HG03558 (cell line): ENCODE data around the gene FCRL6.

Source experiments
- ATAC-seq: cut with Tn5 transposase; IDR thresholded peaks from one replicate; pipeline ENCODE4 v1.9.1; 2021; ENCODE audit warnings: moderate number of reproducible peaks; ENCODE audit not compliant: unreplicated experiment; ENCODE audit errors: extremely low read depth

FCRL6 gene

GRCh38 chr1:159859767-159860322 lies 57.7 kb downstream of the FCRL6 start:
- no peak for ATAC-seq

GRCh38 chr1:159860456-159860855 lies 58.3 kb downstream of the FCRL6 start:
- ATAC-seq = no peak

GRCh38 chr1:159861218-159861617 lies 59.1 kb downstream of the FCRL6 start:
- ATAC-seq = no peak

- no peak for ATAC-seq
Measured at GRCh38 chr1:159862031-159862430, 59.9 kb downstream of the FCRL6 start.

GRCh38 chr1:159862557-159862956 lies 60.4 kb downstream of the FCRL6 start, which contains the start of gene VSIG8:
TSS of gene VSIG8 (minus strand) at chr1:159862657. CDS start at chr1:159862521, 136 bp downstream.
- no peak for ATAC-seq

- no peak for ATAC-seq
Measured at GRCh38 chr1:159864262-159864661, 62.1 kb downstream of the FCRL6 start.
